Measurements from ENCODE around the gene PKNOX2. TPM values are rescaled to one million over a fixed set of nuclear protein-coding genes. Genes with fewer than 3 reads are reported as not detected.

Gene PKNOX2
- total and polyA plus RNA-seq, 9 of the 15 experiments (the other 6 are each of a cell fraction or from before 2014, with no cell fraction given): not detected

DNA sequence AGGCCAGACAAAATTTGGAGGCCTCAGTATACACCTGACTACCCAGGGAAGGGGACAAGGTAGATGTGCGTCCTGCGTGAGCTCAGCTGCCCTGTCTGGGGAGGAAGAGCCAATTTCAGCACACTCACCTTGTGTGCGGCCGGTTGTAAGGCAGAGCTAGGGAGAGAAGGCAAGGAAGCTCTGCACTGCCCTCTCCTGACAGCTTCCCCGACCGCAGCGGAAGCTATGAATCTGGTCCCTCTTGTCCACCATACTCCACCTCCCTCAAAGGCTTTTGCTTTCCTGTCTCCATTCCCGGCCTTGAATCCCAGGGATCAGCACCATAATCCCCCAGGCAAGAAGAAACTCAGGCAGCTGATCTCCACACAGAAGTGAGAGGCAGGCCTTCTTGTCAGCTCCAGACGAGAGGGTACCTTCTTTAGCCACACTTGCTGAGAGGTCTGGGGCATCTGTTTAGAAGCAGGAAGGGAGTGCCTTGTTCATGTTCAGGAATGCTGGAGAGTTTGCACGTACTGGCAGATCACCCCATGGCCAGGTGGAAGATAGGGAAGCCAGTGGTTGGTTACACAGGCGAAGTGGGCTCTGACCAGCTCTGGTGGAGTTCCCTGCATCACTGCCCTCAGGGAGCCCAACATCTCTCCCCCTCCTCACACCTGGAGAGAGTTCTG lies 269.0 kb downstream of the PKNOX2 start (continued):
- TF ChIP-seq, protein P1, sequence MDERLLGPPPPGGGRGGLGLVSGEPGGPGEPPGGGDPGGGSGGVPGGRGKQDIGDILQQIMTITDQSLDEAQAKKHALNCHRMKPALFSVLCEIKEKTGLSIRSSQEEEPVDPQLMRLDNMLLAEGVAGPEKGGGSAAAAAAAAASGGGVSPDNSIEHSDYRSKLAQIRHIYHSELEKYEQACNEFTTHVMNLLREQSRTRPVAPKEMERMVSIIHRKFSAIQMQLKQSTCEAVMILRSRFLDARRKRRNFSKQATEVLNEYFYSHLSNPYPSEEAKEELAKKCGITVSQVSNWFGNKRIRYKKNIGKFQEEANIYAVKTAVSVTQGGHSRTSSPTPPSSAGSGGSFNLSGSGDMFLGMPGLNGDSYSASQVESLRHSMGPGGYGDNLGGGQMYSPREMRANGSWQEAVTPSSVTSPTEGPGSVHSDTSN (CRISPR knock-in tag; IDR thresholded peaks at IDR 0.05; ENCODE audit: low read depth): no peak
- TF ChIP-seq, protein P1 (tag; conservative IDR thresholded peaks at IDR 0.05; ENCODE audit: low read depth): no peak
- TF ChIP-seq GATAD2A (IDR thresholded peaks at IDR 0.05) (no peak), RB1 (IDR thresholded peaks at IDR 0.05; ENCODE audit: low read depth) (no peak), BHLHE40 (IDR thresholded peaks at IDR 0.05; ENCODE audit: low read length) (no peak), MEF2A (IDR thresholded peaks at IDR 0.05; ENCODE audit: control insufficient read depth, low read depth, low read length) (no peak), COPS2 (conservative IDR thresholded peaks at IDR 0.05) (no peak), NEUROD1 (IDR thresholded peaks at IDR 0.05; ENCODE audit: borderline replicate concordance, low read depth, low read length, partially characterized antibody) (no peak), ATF1 (CRISPR knock-in tag; IDR thresholded peaks at IDR 0.05) (no peak), ATF1 (tag; IDR thresholded peaks at IDR 0.05) (no peak), FOXK2 (conservative IDR thresholded peaks at IDR 0.05 in 1 of 2, IDR thresholded peaks at IDR 0.05 in 1 of 2; ENCODE audit: low read depth in 2 of 2) (no peak)
- TF ChIP-seq, protein P2, sequence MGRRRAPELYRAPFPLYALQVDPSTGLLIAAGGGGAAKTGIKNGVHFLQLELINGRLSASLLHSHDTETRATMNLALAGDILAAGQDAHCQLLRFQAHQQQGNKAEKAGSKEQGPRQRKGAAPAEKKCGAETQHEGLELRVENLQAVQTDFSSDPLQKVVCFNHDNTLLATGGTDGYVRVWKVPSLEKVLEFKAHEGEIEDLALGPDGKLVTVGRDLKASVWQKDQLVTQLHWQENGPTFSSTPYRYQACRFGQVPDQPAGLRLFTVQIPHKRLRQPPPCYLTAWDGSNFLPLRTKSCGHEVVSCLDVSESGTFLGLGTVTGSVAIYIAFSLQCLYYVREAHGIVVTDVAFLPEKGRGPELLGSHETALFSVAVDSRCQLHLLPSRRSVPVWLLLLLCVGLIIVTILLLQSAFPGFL (CRISPR knock-in tag; IDR thresholded peaks at IDR 0.05): no peak
- TF ChIP-seq, protein P3, sequence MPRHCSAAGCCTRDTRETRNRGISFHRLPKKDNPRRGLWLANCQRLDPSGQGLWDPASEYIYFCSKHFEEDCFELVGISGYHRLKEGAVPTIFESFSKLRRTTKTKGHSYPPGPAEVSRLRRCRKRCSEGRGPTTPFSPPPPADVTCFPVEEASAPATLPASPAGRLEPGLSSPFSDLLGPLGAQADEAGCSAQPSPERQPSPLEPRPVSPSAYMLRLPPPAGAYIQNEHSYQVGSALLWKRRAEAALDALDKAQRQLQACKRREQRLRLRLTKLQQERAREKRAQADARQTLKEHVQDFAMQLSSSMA (CRISPR knock-in tag; IDR thresholded peaks at IDR 0.05): no peak
- TF ChIP-seq, protein P4, sequence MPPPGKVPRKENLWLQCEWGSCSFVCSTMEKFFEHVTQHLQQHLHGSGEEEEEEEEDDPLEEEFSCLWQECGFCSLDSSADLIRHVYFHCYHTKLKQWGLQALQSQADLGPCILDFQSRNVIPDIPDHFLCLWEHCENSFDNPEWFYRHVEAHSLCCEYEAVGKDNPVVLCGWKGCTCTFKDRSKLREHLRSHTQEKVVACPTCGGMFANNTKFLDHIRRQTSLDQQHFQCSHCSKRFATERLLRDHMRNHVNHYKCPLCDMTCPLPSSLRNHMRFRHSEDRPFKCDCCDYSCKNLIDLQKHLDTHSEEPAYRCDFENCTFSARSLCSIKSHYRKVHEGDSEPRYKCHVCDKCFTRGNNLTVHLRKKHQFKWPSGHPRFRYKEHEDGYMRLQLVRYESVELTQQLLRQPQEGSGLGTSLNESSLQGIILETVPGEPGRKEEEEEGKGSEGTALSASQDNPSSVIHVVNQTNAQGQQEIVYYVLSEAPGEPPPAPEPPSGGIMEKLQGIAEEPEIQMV (tag; conservative IDR thresholded peaks at IDR 0.05; ENCODE audit: low read depth): peak; percentile 67; the same call in 1 of the 2 replicates
- TF ChIP-seq, protein P5, sequence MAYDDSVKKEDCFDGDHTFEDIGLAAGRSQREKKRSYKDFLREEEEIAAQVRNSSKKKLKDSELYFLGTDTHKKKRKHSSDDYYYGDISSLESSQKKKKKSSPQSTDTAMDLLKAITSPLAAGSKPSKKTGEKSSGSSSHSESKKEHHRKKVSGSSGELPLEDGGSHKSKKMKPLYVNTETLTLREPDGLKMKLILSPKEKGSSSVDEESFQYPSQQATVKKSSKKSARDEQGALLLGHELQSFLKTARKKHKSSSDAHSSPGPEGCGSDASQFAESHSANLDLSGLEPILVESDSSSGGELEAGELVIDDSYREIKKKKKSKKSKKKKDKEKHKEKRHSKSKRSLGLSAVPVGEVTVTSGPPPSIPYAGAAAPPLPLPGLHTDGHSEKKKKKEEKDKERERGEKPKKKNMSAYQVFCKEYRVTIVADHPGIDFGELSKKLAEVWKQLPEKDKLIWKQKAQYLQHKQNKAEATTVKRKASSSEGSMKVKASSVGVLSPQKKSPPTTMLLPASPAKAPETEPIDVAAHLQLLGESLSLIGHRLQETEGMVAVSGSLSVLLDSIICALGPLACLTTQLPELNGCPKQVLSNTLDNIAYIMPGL (CRISPR knock-in tag; IDR thresholded peaks at IDR 0.05): no peak
- TF ChIP-seq, protein P6, sequence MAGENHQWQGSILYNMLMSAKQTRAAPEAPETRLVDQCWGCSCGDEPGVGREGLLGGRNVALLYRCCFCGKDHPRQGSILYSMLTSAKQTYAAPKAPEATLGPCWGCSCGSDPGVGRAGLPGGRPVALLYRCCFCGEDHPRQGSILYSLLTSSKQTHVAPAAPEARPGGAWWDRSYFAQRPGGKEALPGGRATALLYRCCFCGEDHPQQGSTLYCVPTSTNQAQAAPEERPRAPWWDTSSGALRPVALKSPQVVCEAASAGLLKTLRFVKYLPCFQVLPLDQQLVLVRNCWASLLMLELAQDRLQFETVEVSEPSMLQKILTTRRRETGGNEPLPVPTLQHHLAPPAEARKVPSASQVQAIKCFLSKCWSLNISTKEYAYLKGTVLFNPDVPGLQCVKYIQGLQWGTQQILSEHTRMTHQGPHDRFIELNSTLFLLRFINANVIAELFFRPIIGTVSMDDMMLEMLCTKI (IDR thresholded peaks at IDR 0.05; ENCODE audit: partially characterized antibody): no peak
- TF ChIP-seq, protein P7, sequence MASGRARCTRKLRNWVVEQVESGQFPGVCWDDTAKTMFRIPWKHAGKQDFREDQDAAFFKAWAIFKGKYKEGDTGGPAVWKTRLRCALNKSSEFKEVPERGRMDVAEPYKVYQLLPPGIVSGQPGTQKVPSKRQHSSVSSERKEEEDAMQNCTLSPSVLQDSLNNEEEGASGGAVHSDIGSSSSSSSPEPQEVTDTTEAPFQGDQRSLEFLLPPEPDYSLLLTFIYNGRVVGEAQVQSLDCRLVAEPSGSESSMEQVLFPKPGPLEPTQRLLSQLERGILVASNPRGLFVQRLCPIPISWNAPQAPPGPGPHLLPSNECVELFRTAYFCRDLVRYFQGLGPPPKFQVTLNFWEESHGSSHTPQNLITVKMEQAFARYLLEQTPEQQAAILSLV (tag; IDR thresholded peaks at IDR 0.05): no peak
